AG04450 (cell line): ENCODE measurements around the gene DAGLA. TPM values are rescaled to one million over a fixed set of nuclear protein-coding genes. Genes with fewer than 3 reads are reported as not detected.

Source experiments
- CTCF ChIA-PET: fragments of 300-600, 350-600 bp; formaldehyde crosslinking; extraction: SDS; loops from one replicate; lab custom pipeline; 2022; ENCODE audit warnings: antibody characterized with exemption, inconsistent platforms; lab: Charles Lee
- POLR2A ChIA-PET: fragments of 350-600 bp; formaldehyde crosslinking; extraction: SDS; loops from one replicate; lab custom pipeline; 2021; ENCODE audit warnings: antibody characterized with exemption, inconsistent platforms; lab: Yijun Ruan, JAX
- DNase-seq: peaks from one replicate; pipeline ENCODE4 v3.0.0-alpha.2; 2011; ENCODE audit warnings: low read depth, low spot score
- H3K27ac ChIP-seq: one replicate; pipeline ENCODE4 v1.5.1; 2012; ENCODE audit warnings: low read depth, low read length, control low read depth
- H3K27me3 ChIP-seq: one replicate; pipeline ENCODE4 v1.6.0; 2012; ENCODE audit warnings: low read length; ENCODE audit not compliant: control insufficient read depth, insufficient read depth
- H3K4me3 ChIP-seq: 2 replicates; pipeline ENCODE4 v1.5.1; 2011; ENCODE audit warnings: mild to moderate bottlenecking, low read depth, low read length, control low read depth
- H3K9me3 ChIP-seq: 2 replicates; pipeline ENCODE4 v1.5.1; 2012; ENCODE audit warnings: low read length; ENCODE audit not compliant: control insufficient read depth, insufficient read depth
- CTCF ChIP-seq: IDR thresholded peaks from 2 replicates; pipeline ENCODE4 v1.5.1; 2011; ENCODE audit warnings: low read depth, low read length, control low read depth, inconsistent platforms
- polyA plus RNA-seq: library from polyadenylated mRNA; depleted of rRNA; stranded (reverse); fragments of >200 nt; gene quantifications from 2 replicates; pipeline ENCODE4 v1.2.3, GENCODE V29; 2011

The DAGLA gene
- polyA plus RNA-seq, 1 experiment: 1.1 TPM

GRCh38 chr11:61753672-61754071, 73.5 kb downstream of the DAGLA start:
- Histone ChIP-seq H3K4me3 (no peak overlapping the region), H3K27ac (no peak overlapping the region), H3K27me3 (peaks cover 5% of the 10 kb centered on the region), H3K9me3 (no peaks in the 10 kb centered on the region; the same call in 1 of the 2 replicates)
- no peak for TF ChIP-seq CTCF
- DNase-seq: no peak
- ChIA-PET POLR2A (no interaction called here), CTCF (interaction anchor here (0.5 to 1.9 kb wide), 6 partner anchors 11 to 355 kb away, joined by 3 to 5 read pairs (median 4); no protein-coding TSS in a partner anchor)

GRCh38 chr11:61754534-61755482, 74.6 kb downstream of the DAGLA start:
- no peak for TF ChIP-seq CTCF
- no peak for DNase-seq
- no peak overlapping the region for H3K4me3 ChIP-seq
- peaks cover 5% of the 10 kb centered on the region for H3K27me3 ChIP-seq
- CTCF ChIA-PET: interaction anchor here (0.8 kb wide), 1 partner anchor 21 kb away, joined by 4 read pairs; no protein-coding TSS in a partner anchor
- no peak overlapping the region for H3K27ac ChIP-seq
- H3K9me3 ChIP-seq: no peaks in the 10 kb centered on the region; the same call in 1 of the 2 replicates
- POLR2A ChIA-PET: no interaction called here

- H3K4me3 ChIP-seq: no peak overlapping the region
- CTCF ChIA-PET: no interaction called here
- TF ChIP-seq CTCF: no peak
Observed at GRCh38 chr11:61756147-61756451, 75.9 kb downstream of the DAGLA start.

GRCh38 chr11:61756452-61757212, 76.4 kb downstream of the DAGLA start:
- CTCF ChIA-PET: no interaction called here
- no peak for TF ChIP-seq CTCF
- Histone ChIP-seq H3K27me3 (peaks cover 5% of the 10 kb centered on the region), H3K4me3 (no peak overlapping the region), H3K27ac (no peak overlapping the region), H3K9me3 (no peaks in the 10 kb centered on the region; the same call in 1 of the 2 replicates)
- POLR2A ChIA-PET: no interaction called here
- no peak for DNase-seq

More at GRCh38 chr11:61756147-61756451, 75.9 kb downstream of the DAGLA start:
- Histone ChIP-seq H3K27ac (no peak overlapping the region), H3K9me3 (no peaks in the 10 kb centered on the region; the same call in 1 of the 2 replicates), H3K27me3 (peaks cover 5% of the 10 kb centered on the region)
- POLR2A ChIA-PET: no interaction called here
- no peak for DNase-seq
